HG03097 (cell line): ENCODE data around the gene PCDHGA2.
"Not testable (repeated sequence)": the region's sequence is repeated elsewhere in the genome, so short reads cannot be mapped to it uniquely, and the experiment has no call there.

Source experiments
- ATAC-seq: cut with Tn5 transposase; IDR thresholded peaks from one replicate; pipeline ENCODE4 v1.9.1; 2021; ENCODE audit not compliant: unreplicated experiment, low FRiP score

The PCDHGA2 gene

GRCh38 chr5:141375444-141376155 lies 37.0 kb downstream of the PCDHGA2 start:
- not testable (repeated sequence) for ATAC-seq

GRCh38 chr5:141382469-141383294 lies 44.1 kb downstream of the PCDHGA2 start, which contains the start of gene PCDHGA7:
Gene PCDHGA7, plus strand, starts transcription at chr5:141382742. Its CDS starts 158 bp downstream, at chr5:141382900.
- ATAC-seq, result no peak

- ATAC-seq, result no peak
Observed at GRCh38 chr5:141383345-141383744, 44.8 kb downstream of the PCDHGA2 start.

- no peak for ATAC-seq
Observed at GRCh38 chr5:141384471-141385267, 46.1 kb downstream of the PCDHGA2 start.

- not testable (repeated sequence) for ATAC-seq
Observed at GRCh38 chr5:141387557-141388311, 49.2 kb downstream of the PCDHGA2 start, which contains the start of gene PCDHGB4. Gene PCDHGB4, plus strand, starts transcription at chr5:141387698. Its CDS starts 187 bp downstream, at chr5:141387885.

GRCh38 chr5:141388661-141389060 lies 50.1 kb downstream of the PCDHGA2 start:
- no peak for ATAC-seq

GRCh38 chr5:141389153-141390042 lies 50.8 kb downstream of the PCDHGA2 start:
- no peak for ATAC-seq

GRCh38 chr5:141392429-141393198 lies 54.1 kb downstream of the PCDHGA2 start, which contains the start of gene PCDHGA8:
Gene PCDHGA8, plus strand, starts transcription at chr5:141392633. Its CDS starts 181 bp downstream, at chr5:141392814.
- no peak for ATAC-seq
